GM19035 (cell line): ENCODE data around the gene ZBTB17.
"Not testable (repeated sequence)": the region's sequence is repeated elsewhere in the genome, so short reads cannot be mapped to it uniquely, and the experiment has no call there.

Experiments
- ATAC-seq: cut with Tn5 transposase; IDR thresholded peaks from one replicate; pipeline ENCODE4 v1.9.1; 2021; ENCODE audit not compliant: unreplicated experiment

ZBTB17 gene

DNA sequence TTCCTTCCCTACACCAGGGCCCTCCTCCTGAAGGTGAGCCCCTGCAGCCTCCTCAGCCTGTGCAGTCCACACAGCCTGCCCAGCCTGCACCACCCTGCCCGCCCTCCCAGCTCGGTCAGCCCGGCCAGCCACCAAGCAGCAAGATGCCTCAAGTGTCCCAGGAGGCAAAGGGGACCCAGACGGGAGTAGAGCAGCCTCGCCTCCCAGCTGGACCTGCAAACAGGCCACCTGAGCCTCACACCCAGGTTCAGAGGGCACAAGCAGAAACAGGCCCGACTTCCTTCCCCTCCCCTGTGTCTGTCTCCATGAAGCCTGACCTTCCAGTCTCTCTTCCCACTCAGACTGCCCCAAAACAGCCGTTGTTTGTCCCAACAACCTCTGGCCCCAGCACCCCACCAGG is 38.8 kb downstream of the ZBTB17 start:
- no peak for ATAC-seq

DNA sequence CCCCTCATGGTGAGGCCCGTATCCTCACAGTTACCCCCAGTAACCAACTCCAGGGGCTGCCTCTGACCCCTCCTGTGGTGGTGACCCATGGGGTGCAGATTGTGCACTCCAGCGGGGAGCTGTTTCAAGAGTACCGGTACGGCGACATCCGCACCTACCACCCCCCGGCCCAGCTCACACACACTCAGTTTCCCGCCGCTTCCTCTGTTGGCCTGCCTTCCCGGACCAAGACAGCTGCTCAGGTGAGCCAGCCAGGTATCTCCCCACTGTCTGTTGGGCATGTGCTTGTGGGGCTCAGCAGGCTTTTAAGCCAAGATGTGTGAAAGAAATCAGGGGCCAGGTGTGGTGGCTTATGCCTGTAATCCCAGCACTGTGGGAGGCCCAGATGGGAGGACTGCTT is 39.9 kb downstream of the ZBTB17 start:
- ATAC-seq: no peak

DNA sequence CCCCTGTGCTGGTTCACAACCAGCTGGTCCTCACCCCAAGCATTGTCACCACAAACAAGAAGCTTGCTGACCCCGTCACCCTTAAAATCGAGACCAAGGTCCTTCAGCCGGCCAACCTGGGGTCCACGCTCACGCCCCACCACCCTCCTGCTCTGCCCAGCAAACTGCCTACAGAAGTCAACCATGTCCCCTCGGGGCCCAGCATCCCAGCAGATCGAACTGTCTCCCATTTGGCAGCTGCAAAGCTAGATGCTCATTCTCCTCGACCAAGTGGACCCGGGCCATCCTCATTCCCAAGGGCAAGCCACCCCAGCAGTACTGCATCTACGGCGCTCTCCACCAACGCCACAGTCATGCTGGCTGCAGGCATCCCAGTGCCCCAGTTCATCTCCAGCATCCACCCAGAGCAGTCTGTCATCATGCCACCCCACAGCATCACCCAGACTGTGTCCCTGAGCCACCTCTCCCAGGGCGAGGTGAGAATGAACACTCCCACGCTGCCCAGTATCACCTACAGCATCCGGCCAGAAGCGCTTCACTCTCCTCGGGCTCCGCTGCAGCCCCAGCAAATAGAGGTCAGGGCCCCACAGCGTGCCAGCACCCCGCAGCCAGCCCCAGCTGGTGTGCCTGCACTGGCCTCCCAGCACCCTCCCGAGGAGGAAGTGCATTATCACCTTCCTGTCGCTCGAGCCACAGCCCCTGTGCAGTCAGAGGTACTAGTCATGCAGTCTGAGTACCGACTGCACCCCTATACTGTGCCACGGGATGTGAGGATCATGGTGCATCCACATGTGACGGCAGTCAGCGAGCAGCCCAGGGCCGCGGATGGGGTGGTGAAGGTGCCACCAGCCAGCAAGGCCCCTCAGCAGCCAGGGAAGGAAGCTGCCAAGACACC is 40.6 kb downstream of the ZBTB17 start:
- no peak for ATAC-seq

DNA sequence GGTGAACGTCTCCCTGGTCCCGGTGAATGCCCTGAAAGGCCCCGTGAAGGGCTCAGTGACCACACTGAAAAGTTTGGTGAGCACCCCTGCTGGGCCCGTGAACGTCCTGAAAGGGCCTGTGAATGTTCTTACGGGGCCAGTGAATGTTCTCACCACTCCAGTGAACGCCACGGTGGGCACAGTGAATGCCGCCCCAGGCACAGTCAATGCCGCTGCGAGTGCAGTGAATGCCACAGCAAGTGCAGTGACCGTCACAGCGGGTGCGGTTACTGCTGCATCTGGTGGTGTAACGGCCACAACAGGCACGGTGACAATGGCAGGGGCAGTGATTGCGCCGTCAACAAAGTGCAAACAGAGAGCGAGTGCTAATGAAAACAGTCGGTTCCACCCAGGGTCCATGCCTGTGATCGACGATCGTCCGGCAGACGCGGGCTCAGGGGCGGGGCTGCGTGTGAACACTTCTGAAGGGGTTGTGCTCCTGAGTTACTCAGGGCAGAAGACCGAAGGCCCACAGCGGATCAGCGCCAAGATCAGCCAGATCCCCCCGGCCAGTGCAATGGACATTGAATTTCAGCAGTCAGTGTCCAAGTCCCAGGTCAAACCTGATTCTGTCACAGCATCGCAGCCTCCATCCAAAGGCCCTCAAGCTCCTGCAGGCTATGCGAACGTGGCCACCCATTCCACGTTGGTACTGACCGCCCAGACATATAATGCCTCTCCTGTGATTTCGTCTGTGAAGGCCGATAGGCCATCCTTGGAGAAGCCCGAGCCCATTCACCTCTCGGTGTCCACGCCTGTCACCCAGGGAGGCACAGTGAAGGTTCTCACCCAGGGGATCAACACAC is 41.5 kb downstream of the ZBTB17 start:
- ATAC-seq: no peak

DNA sequence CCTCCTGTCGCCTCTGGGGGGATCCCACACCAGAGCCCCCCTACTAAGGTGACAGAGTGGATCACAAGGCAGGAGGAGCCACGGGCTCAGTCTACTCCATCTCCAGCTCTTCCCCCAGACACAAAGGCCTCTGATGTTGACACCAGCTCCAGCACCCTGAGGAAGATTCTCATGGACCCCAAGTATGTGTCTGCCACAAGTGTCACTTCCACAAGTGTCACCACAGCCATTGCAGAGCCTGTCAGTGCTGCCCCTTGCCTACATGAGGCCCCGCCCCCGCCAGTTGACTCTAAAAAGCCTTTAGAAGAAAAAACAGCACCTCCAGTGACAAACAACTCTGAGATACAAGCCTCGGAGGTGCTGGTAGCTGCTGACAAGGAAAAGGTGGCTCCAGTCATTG is 42.2 kb downstream of the ZBTB17 start:
- ATAC-seq: no peak

DNA sequence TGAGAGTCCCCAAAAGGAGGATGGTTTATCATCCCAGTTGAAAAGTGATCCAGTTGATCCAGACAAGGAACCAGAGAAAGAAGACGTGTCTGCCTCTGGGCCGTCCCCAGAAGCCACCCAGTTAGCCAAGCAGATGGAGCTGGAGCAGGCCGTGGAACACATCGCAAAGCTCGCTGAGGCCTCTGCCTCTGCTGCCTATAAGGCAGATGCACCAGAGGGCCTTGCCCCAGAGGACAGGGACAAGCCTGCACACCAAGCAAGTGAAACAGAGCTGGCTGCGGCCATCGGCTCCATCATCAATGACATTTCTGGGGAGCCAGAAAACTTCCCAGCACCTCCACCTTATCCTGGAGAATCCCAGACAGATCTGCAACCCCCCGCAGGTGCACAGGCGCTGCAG is 43.3 kb downstream of the ZBTB17 start:
- ATAC-seq: no peak

DNA sequence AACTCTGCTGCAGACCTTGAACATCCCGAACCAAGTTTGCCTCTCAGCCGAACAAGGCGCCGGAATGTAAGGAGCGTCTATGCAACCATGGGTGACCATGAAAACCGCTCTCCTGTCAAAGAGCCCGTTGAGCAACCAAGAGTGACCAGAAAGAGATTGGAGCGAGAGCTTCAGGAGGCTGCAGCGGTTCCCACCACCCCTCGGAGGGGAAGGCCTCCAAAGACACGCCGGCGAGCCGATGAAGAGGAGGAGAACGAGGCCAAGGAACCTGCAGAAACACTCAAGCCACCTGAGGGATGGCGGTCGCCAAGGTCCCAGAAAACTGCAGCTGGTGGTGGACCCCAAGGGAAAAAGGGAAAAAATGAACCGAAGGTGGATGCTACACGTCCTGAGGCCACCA is 44.0 kb downstream of the ZBTB17 start:
- ATAC-seq: no peak

DNA sequence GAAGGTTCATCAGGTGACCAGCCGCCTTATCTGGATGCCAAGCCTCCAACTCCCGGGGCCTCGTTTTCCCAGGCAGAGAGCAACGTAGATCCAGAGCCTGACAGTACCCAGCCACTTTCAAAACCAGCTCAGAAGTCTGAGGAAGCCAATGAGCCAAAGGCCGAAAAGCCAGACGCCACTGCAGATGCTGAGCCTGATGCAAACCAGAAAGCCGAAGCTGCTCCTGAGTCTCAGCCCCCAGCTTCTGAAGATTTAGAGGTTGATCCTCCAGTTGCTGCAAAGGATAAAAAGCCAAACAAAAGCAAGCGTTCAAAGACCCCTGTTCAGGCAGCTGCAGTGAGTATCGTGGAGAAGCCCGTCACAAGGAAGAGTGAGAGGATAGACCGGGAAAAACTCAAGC is 44.5 kb downstream of the ZBTB17 start:
- no peak for ATAC-seq

DNA sequence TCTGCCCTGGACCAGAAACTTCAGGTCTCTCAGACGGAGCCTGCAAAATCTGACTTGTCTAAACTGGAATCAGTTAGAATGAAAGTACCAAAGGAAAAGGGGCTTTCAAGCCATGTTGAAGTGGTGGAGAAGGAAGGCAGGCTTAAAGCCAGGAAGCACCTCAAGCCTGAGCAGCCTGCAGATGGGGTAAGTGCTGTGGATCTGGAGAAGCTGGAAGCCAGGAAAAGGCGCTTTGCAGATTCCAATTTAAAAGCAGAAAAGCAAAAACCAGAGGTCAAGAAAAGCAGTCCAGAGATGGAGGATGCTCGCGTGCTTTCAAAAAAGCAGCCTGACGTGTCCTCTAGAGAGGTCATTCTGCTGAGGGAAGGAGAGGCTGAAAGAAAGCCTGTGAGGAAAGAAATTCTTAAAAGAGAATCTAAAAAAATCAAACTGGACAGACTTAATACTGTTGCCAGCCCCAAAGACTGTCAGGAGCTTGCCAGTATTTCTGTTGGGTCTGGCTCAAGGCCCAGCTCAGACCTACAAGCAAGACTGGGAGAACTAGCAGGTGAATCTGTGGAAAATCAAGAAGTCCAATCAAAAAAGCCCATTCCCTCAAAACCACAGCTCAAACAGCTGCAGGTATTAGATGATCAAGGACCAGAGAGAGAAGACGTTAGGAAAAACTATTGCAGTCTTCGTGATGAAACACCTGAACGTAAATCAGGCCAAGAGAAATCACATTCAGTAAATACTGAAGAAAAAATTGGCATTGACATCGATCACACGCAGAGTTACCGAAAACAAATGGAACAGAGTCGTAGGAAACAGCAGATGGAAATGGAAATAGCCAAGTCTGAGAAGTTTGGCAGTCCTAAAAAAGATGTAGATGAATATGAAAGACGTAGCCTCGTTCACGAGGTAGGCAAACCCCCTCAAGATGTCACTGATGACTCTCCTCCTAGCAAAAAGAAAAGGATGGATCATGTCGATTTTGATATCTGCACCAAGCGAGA is 46.6 kb downstream of the ZBTB17 start:
- ATAC-seq: no peak

DNA sequence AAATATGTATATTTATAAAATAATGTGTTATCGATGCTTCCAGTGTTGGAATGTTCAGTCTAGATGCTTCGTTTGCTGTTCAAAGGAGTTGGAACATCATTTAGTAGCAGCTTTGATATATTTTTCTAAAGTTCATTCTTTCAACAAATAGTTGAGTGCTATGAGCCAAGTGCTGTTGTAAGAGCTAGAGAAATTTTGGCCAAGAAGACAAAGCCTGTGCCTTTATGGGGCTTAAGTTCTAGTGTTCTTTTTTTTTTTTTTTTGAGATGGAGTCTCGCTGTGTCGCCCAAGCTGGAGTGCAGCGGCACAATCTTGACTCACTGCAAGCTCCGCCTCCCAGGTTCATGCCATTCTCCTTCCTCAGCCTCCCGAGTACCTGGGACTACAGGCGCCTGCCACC is 49.5 kb downstream of the ZBTB17 start:
- not testable (repeated sequence) for ATAC-seq

DNA sequence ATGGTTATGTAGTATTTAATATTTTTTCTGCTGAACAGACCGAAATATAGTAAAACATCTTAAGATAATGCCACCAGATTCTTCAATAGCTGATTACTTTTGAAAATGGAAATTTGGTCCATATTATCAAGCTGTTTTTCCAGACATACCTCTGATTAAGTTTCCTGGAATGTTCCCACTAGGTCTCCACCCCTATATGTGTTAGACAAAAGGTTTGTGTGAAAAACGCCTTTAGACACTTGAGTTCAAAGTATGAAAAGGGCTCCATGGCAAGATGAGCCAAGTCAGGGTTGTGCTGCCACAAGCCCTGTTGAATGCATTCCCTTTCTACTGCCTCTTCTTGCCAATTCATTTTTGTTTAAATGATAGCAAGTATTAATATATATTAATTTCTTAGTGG is 52.7 kb downstream of the ZBTB17 start:
- ATAC-seq: no peak

DNA sequence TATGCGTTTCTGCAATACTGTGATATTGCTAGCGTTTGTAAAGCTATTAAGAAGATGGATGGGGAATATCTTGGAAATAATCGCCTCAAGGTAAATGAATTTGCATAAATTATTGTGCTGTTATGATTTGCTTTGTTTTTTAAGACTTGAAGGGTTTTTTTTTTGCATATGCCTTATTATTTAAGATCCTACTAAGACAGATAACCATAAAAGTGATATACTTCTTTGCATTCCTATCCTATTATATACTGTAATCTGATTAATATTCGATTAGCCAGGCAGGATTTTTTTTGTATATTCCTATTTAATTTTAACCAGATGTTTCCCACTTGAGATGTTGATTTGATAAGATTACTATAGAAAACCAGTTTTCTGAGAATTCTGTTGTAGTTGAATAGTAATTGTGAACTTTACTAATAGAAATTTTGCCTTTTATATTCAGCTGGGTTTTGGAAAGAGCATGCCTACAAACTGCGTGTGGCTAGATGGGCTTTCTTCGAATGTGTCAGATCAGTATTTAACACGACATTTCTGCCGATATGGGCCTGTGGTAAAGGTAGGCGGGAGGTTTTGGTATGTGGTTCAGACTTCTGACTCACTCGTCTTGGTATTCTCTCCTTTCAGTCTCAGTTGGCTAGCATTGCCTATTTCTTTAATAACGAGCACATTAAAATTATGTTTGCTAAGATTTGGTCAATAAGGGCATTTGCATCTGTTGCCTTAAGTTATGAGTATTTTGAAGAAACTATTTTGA is 56.8 kb downstream of the ZBTB17 start:
- peak; percentile 79 for ATAC-seq

DNA sequence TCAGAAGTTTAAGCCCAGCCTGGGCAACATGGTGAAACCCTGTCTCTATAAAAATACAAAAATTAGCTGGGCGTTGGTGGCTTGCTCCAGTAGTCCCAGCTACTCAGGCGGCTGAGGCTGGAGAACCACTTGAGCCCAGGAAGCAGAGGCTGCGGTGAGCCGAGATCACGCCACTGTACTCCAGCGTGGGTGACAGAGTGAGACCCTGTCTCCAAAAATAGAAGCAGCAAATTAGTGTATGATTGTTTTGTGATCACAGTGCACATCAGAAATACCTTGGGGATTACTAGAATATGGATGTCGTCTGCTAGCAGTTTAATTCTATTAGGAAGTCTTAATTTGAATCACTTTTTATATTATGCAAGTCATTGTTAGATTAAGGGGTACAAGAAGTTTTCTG is 59.0 kb downstream of the ZBTB17 start:
- no peak for ATAC-seq

DNA sequence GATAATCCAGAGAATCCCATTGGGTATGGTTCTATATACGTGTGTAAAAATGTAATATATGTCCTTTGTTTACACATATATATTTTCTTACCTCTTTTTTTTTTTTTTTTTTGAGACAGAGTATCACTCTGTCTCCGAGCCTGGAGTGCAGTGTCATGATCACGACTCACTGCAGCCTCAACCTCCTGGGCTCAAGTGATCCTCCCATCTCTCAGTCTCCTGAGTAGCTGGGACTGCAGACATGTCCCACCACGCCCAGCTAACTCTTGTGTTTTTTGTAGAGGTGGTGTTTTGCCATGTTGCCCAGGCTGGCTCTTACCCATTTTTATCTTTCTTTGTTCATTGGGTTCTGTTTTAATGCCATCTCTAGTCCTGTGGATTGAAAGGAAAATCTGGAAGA is 59.5 kb downstream of the ZBTB17 start:
- ATAC-seq: no peak

DNA sequence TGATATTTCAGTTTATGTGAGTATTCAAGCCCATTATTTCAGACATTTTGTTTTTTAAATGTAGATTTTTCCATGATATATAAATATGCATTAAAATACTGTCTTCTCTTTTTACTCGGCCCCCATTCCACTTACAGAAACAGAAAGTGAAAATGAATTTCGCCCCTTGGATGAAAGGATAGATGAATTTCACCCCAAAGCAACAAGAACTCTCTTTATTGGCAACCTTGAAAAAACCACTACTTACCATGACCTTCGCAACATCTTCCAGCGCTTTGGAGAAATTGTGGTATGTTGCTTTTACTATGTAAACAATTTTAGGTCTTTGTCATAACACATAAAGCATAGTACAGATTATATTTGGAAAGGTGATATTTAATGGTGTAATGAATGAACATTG is 59.9 kb downstream of the ZBTB17 start:
- ATAC-seq: no peak

DNA sequence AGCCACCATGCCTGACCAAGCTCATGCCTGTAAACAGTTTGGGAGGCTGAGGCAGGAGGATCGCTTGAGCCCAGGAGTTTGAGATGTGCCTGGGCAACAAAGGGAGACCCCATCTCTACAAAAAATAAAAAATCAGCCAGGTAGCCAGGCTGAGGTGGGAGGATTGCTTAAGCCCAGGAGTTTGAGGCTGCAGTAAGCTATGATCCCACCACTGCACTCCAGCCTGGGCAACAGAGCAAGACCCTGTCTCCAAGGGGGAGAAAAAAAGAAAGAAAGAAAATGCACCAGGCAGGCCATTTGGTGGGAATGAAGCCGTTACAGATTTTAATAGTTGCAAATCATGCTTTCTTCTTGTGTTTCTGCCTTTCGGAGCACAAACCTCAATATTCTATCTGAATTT is 62.3 kb downstream of the ZBTB17 start:
- ATAC-seq: not testable (repeated sequence)

DNA sequence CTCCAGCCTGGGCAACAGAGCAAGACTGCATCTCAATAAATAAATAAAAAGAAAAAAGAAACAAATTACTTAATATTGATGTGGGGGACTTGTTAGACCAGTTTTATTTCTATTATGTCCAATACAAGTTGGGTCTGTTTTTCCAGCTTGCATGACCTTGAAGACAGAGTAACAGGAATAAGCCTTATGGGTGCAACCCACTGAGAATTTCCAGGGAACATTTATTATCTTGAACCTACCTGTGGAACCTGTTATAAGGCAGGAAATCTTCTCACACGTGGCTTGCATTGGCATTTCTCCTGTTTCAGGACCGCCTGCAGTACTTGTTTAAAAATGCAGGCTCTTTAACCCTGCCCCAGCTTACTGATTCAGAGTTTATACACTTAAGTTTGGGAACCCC is 64.0 kb downstream of the ZBTB17 start:
- ATAC-seq: no peak

DNA sequence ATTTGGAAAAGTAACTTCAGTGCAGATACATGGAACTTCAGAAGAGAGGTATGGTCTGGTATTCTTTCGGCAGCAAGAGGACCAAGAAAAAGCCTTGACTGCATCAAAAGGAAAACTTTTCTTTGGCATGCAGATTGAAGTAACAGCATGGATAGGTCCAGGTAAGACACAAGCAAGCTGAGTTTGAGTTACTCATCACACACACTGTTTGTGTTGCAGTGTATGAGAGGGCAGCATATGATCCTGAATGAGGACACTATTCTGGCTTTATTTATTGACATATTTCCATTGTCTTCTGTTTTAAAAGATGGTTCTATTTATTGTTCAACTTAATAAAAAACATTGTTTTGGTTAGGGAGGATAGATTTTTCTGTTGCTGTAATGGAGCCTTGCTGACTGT is 64.8 kb downstream of the ZBTB17 start:
- ATAC-seq: no peak

DNA sequence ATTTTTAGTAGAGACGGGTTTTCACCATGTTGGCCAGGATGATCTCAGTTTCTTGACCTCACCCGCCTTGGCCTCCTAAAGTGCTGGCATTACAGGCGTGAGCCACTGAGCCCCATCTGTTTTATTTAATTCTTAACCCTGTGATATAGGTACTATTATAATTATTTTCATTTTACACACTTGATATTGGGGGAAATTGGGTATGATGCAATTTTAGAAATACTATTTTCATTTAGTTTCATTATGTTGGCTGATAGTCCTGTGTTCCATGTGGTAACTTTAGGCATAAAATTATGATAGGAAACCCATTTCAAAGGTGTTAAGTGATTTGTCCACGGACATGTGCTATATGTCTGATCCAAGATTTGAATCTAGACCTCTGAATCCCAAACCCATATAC is 67.3 kb downstream of the ZBTB17 start:
- no peak for ATAC-seq

DNA sequence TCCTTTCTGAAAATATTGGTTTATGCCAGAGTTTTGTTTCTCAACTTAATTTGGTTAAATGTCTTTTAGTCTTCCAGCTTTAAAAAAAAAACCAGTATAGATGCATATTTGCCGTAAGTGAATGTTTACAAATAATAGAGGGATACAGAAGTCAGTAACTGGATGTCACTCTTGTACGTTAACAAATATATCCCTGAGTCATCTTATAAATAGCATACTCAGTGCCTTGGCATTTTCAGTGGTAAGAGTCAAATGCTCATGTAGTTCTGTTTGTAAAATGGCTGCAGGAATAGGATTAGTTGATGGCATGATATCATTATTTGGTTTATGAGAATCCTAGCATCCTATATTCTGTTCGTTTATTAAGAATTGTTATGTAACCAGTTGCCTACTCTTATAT is 73.0 kb downstream of the ZBTB17 start:
- ATAC-seq: no peak
